ENCODE results near the gene RHBDF1.
A peak's percentile ranks its signal among the peaks of the same experiment; 100 is the strongest.

RHBDF1 gene

GRCh38 chr16:71540-72401 is 660 bp downstream of the RHBDF1 start:
- no peak for DNase-seq

GRCh38 chr16:71210-71539 is 1.3 kb downstream of the RHBDF1 start:
- DNase-seq, result no peak

DNA sequence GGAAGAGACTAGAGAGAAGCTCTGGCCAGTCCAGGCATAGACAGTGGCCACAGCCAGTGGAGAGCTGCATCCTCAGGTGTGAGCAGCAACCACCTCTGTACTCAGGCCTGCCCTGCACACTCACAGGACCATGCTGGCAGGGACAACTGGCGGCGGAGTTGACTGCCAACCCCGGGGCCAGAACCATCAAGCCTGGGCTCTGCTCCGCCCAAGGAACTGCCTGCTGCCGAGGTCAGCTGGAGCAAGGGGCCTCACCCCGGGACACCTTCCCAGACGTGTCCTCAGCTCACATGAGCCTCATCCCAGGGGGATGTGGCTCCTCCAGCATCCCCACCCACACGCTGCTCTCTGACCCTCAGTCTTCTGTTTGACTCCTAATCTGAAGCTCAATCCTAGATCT is 3.2 kb downstream of the RHBDF1 start:
- DNase-seq, result no peak

GRCh38 chr16:67884-68789 is 4.3 kb downstream of the RHBDF1 start:
- DNase-seq, result no peak

DNA sequence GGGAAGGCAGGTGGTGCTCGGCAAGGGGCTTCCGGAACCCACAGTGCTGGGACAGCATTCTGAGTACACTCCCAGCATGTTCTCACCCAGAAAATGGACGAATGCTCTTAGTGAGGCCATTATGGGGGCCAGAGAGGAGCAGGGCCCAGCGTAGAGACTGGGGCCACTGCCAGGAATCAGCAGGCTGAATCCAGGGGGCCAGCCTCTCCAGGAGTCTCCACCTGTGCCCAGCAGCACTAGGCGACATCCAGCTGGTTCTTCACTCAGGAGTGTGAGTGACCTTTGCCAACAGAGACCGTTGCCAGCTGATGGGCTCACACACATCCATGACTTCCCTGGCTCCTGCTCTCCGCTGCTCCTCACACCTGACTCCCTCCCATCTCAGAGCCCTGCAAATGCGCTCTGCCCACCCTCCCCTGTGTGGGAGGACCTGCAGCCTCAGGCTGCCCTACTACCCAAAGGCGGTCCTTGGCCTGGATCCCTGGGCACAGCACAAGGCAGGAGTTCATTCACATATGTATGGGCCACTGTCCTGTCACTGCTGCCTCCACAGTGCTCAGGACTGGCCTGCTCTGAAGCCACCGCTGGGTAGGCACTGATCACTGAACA is 5.1 kb downstream of the RHBDF1 start:
- peak; percentile 55 for DNase-seq

DNA sequence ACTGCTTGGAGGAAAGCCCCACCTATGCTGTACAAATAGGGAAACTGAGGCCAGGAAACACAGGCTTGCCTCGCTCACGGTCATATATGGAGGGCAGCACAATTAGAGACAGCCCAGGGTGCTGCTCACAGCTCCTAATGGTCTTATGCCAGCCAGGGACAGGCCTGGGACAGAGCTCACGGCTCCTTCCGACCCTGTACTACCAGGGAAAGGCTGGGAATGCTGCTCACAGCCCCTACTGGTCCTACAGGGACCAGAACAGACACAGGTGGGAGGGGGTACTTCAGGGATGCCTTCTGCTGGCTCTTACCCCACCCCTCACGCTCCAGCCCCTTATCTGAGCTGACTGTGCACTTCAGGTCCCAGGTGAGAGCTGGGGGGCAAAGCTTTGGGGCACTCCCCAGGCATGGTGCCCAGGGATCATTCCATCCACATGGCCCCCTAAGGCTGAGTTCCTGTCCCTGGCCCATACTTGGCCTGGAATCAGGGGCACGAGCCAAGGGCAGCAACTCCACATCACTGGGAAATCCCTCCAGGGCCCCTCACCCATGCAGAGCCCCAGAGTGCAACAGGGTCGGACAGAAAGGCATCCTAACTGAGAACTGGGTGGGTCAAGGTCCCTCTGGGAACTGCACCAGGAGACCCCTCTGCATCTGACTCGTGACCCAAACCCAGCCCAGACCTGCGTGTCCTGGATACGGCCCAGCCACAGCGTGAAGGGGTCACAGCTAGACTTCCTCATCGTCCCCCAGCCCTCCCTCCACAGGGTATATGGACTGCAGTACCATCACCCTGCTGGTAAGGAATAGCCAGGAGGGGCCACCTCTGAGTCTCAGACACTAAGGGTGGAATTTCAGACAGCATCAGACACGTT is 5.9 kb downstream of the RHBDF1 start:
- DNase-seq, result no peak

GRCh38 chr16:65745-66144 is 6.7 kb downstream of the RHBDF1 start:
- peak; percentile 14 for DNase-seq

GRCh38 chr16:64914-65255 is 7.5 kb downstream of the RHBDF1 start:
- no peak for DNase-seq

DNA sequence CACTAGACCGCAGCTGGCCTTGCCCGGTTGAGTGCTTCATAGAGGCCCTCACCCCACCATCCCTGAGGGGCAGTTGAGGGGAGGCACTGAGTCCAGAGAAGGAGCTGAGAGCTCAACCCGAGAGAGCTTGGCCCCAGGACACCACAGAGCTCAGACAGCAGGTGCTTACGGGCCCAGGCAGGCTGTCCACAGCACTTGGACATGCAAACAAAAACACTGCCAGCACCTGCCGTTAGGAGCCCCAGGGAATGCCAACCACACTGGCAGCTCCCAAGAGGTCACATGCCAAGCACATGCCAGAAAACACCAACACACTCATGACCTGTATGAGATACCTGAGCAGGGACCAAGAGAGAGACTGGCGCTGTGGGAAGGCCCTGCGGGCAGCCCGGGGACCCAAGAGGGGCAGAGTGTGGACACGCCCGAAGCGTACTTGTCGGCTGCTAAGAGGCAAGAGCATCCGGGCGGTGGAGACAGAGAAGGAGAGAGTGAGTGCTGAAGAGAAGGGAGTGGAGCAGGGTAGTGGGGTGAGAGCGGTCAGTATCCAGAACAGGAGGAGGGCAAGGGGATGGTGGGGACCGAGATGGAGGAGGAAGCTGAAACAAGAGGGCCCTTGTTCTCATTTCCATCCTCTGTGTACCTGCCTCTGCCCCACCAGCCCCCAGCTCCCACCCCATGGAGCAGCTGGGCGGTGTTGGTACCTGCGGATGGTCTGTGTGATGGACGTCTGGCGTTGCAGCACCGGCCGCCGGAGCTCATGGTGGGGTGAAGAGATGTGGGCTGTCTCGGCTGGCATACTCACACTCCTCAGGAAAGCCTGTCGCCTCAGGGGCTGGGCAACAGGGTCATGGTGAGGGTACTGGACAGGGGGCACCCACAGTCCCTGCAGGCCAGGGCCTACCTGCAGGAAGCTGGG is 8.2 kb downstream of the RHBDF1 start:
- peak; percentile 94 for DNase-seq

GRCh38 chr16:63466-63865 is 9.0 kb downstream of the RHBDF1 start:
- no peak for DNase-seq

GRCh38 chr16:62968-63391 is 9.5 kb downstream of the RHBDF1 start:
- no peak for DNase-seq

DNA sequence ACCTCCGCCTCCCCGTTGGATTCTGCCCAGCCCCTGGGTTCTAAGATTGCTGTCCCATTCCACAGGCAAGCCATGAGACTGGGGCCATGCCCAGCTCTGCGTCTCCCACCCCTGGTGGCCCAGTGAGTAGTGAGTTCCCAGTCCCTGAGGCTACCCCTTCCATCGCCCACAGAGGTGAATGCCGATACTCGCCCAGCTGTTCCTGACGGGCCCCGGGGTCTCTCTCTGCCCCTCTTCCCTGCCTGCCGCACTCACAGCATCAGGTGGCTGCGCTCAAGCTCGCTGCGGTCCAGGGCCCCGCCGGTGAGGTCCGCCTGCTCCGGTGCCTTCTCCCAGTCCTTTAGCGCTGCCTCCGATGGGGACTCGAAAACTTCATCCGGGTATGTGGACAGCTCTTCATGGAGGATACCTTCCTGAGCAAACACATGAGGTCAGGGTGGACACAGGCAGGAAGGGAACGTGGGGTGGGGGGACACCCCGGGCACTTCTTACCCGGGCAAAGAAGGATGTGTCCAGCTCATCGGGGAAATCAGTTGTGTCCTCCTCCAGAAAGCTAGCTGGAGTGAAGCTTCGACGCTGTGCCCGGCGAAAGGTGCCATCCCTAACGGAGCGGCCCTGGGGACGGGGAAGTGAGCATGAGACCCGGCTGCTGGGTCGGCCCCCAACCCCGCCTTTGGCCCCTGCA is 10.0 kb downstream of the RHBDF1 start:
- no peak for DNase-seq

DNA sequence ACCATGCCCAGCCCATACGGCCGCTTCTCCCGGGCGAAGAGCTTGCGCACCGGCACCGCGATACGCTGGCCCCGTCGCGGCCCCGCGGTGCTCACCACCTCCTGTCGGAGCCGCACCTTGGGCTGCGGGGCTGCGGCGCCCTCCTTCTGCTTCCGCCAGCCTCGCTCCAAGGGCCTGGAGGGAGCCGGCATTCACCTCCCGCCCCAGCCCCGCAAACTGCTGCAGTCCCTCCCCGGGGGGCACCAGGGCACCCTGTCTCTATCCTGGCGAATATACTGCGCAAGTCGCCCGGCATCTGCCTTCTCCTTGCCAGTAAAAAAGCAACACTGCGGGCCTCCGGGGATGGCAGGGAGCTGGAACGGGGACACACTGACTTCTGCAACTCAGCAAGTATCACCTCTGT is 10.6 kb downstream of the RHBDF1 start:
- DNase-seq, result no peak

DNA sequence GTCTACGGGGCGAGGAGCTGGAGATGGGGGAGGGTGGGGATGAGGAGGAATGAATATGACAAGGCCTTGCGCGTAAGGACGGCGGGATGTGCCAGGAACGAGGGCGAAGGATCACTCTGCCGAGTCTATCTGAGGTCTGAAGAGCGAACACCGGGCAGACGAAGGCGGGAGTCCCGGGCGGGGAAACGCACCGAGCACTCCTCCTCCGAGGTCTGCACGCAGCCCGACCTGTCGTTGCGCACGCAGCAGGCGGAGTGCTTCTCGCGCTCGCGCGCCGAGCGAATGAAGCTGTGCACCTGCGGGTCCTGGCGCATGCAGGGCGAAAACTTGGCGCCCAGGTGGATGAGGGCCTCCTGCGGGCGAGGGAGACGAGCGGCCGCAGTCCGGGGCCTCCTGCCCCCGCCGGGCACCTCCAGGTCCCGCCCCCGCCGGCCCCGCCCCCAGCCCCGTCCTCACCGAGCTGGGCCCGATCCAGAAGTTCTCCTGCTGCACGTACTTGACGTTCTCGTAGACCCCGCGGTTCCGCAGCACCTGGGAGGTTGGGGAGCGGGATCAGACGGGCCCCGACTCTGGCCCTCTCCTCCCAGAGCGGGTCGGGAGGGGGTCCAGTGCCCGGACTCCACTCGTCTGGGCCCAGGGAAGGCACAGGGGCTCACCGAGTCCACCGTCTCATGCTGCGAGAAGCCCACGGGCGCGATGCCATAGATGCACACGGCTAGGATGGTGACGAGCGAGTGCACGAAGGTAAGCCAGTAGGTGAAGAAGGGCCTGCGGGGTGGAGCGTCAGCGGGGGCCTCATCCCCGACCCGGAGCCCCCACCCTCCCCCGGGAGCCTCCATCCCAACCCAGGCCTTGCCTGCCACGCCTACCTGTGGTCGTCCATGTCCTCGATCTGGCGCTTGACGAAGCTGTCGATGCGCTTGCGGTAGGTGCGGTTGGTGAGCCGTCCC is 11.2 kb downstream of the RHBDF1 start:
- DNase-seq, result no peak

- no peak for DNase-seq
Measured at GRCh38 chr16:60166-60565, 12.3 kb downstream of the RHBDF1 start.

DNA sequence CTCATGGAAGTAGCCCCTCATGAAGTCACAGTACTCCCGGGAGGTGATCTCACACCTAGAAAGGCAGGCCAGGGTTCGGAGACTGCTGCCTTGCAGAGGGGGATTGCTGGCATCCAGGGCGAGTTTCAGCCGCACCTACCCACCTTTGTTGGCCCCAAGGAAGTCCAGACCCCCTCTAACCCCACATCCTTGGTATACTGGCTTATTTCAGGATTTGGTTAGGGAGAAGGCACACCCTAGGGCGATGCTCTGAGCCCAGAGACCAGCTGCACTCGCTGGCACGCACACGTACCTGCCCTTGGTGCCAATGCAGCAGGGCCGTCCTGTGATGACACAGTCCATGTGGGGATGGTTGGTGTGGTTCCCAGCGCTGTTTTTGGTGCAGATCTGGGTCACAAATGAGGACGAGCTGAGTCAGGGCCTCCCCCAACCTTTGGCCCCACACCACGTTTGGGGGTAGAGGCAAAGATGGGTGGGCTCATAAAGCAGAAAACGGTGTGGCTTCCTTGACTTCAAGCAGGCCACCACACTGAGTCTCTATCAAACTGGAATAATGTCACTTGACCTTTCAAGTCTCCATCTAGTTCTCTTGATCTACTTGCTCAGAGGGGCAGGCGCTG is 12.9 kb downstream of the RHBDF1 start:
- no peak for DNase-seq

- no peak for DNase-seq
Measured at GRCh38 chr16:58491-59439, 13.7 kb downstream of the RHBDF1 start.

DNA sequence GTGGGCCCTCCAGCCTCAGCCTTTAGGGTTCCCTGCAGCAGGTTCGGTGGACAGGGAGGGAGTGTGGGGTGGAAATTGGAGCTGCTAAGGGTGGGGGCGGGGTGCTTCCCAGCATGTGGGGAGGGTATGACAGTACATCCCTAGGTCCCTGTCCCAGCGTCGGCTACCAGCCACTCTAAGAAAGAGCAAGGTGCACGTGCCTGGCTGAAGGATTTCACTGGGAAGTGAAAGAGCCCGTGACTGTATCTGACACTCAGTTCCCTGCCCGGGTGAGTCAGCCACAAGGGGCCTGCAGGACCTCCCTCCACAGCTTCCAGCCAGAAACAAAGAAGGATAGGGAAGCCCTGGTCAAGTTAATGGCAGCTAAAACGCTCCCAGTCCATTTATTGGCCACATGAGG is 14.7 kb downstream of the RHBDF1 start:
- DNase-seq, result no peak

Data from DMS79 (cell line).